Keratinocyte (primary cell): ENCODE measurements around the gene CCNI. TPM values are rescaled to one million over a fixed set of nuclear protein-coding genes. Genes with fewer than 3 reads are reported as not detected.

Experiments
- DNase-seq: peaks from one replicate; pipeline ENCODE4 v3.0.0-alpha.2; 2011; ENCODE audit warnings: low read depth, missing footprints, low spot score
- FAIRE-seq: peaks from 2 replicates; lab custom pipeline; 2011; peaks lifted over from hg19 to GRCh38; lab: Jason Lieb, UNC
- H2AFZ ChIP-seq: 2 replicates; pipeline ENCODE4 v1.6.0; 2012; ENCODE audit warnings: low read length, control low read depth, inconsistent platforms; ENCODE audit not compliant: control insufficient read depth
- H3K27ac ChIP-seq: 2 replicates; pipeline ENCODE4 v1.5.1; 2011; ENCODE audit warnings: low read length; ENCODE audit not compliant: control insufficient read depth, insufficient read depth
- H3K27me3 ChIP-seq: 3 replicates; pipeline ENCODE4 v1.6.0; 2011; ENCODE audit warnings: low read length; ENCODE audit not compliant: control insufficient read depth, insufficient read depth; ENCODE audit errors: extremely low read depth
- H3K36me3 ChIP-seq, 2 experiments: 2 replicates in 1 of 2; 3 replicates in 1 of 2; pipeline ENCODE4 v1.5.1; 2011; ENCODE audit warnings: low read length in 2 of 2, mild to moderate bottlenecking in 1 of 2; ENCODE audit not compliant: control insufficient read depth in 2 of 2, insufficient read depth in 2 of 2; ENCODE audit errors: extremely low read depth in 1 of 2
- H3K4me1 ChIP-seq: 3 replicates; pipeline ENCODE4 v1.5.1; 2011; ENCODE audit warnings: low read length; ENCODE audit not compliant: control insufficient read depth, insufficient read depth; ENCODE audit errors: extremely low read depth
- H3K4me2 ChIP-seq: 3 replicates; pipeline ENCODE4 v1.6.0; 2011; ENCODE audit warnings: low read depth, low read length; ENCODE audit not compliant: control insufficient read depth, insufficient read depth; ENCODE audit errors: extremely low read depth
- H3K4me3 ChIP-seq, 3 experiments: fragments of 200-600 bp in 1 of 3; sonication (generic) in 1 of 3; 2 replicates in 2 of 3; 3 replicates in 1 of 3; pipeline ENCODE4 v1.5.1; 2011 to 2016; ENCODE audit warnings: low read length in 3 of 3, mild to moderate bottlenecking in 3 of 3, control low read depth in 2 of 3, inconsistent platforms in 1 of 3, low read depth in 1 of 3, mixed read lengths in 1 of 3, mixed run types in 1 of 3, moderate library complexity in 1 of 3; ENCODE audit not compliant: control insufficient read depth in 2 of 3, insufficient read depth in 2 of 3; ENCODE audit errors: extremely low read depth in 1 of 3
- H3K79me2 ChIP-seq: 2 replicates; pipeline ENCODE4 v1.6.0; 2012; ENCODE audit warnings: low read length; ENCODE audit not compliant: control insufficient read depth, insufficient read depth
- H3K9ac ChIP-seq: 3 replicates; pipeline ENCODE4 v1.6.0; 2011; ENCODE audit warnings: low read length; ENCODE audit not compliant: control insufficient read depth, insufficient read depth; ENCODE audit errors: extremely low read depth
- H3K9me1 ChIP-seq: 3 replicates; pipeline ENCODE4 v1.6.0; 2011; ENCODE audit warnings: low read length; ENCODE audit not compliant: control insufficient read depth, insufficient read depth; ENCODE audit errors: extremely low read depth
- H3K9me3 ChIP-seq: 2 replicates; pipeline ENCODE4 v1.5.1; 2012; ENCODE audit warnings: low read depth, low read length; ENCODE audit not compliant: control insufficient read depth
- H4K20me1 ChIP-seq: 3 replicates; pipeline ENCODE4 v1.6.0; 2011; ENCODE audit warnings: low read length; ENCODE audit not compliant: control insufficient read depth, insufficient read depth; ENCODE audit errors: extremely low read depth
- EZH2 ChIP-seq: IDR thresholded peaks from one replicate; pipeline ENCODE4 v1.6.1; 2012; ENCODE audit warnings: inconsistent platforms, mild to moderate bottlenecking, low read length, moderate library complexity
- dilution Hi-C: fragments of 300-500 bp; cut with MboI; formaldehyde crosslinking; loops from one replicate; pipeline ENCODE4 v1.7.0; 2020; ENCODE audit warnings: low sequenced_read_pairs; ENCODE audit not compliant: extremely low pct_ligation_motif_present
- polyA plus RNA-seq, 5 experiments: library from polyadenylated mRNA; depleted of rRNA in 3 of 5; stranded (reverse) in 3 of 5; stranded (forward) in 1 of 5; unstranded in 1 of 5; fragments of >200 nt; gene quantifications; 1 replicate in 1 of 5; 2 replicates in 3 of 5; 3 replicates in 1 of 5; pipeline versions ENCODE4 v1.2.1 to v1.2.3, GENCODE V29; 2011 to 2012; ENCODE audit warnings: missing spikeins in 2 of 5, low read depth in 1 of 5, low replicate concordance in 1 of 5
- TF ChIP-seq, protein P1 (sequence below), 3 experiments: IDR thresholded peaks in 1 of 3; conservative IDR thresholded peaks in 1 of 3; optimal IDR thresholded peaks in 1 of 3; 2 replicates in 2 of 3; 3 replicates in 1 of 3; pipeline versions ENCODE3 to v1.5.1; 2011; ENCODE audit warnings: low read length in 3 of 3, mild to moderate bottlenecking in 3 of 3, moderate library complexity in 2 of 3, control low read depth in 1 of 3, inconsistent platforms in 1 of 3; ENCODE audit not compliant: insufficient read depth in 2 of 3; ENCODE audit errors: extremely low read depth in 1 of 3

CCNI gene
- polyA plus RNA-seq, 1 donor (not counting 4 experiments of a cell fraction or from before 2014, with no cell fraction given): 150 TPM

DNA sequence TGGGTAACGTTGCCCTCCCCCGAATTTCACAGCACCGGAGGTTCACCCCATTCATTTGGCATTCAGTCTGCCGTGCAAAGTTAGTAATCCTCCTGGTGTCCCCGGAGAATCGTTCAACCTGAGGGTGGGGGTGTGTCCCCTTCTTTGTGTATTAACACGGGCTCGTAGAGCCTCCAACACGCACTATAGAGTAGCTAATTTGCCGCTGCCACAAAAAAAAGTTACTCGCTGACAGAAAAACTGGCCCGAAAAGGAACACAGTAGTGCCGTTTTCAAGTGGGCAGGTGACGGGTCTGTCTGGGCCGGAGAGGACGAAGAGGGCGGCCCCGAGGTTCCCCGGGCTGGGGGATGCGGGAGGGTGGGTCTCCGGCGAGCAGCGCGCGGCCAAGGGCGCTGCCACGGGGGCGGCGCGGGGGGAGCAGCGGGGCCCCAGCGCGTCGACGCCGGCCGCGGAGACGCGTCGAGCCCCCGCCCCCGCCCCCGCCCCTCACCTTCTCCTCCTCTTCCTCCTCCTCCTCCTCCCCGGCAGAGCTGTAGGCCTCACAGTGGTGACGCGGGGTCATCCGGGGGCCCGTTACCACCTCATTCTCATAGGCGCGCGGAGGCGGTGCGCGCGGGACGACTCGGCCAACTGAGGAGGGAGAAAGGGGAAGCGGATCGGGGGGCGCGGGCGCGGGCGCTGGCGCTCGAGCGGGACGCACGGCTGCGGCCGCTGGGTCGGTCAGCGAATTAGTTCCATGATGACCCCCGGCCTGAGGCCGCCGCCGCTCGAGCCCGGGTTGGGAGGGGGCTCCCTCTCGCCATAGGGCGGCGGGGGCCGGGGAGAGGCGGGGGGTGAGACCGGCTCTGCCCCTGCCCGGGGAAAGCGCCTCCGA is 571 bp downstream of the CCNI start:
- FAIRE-seq (no peak), DNase-seq (no peak)
- Histone ChIP-seq H3K4me2 (peak overlapping the region; percentile 94), H3K27me3 (no peaks in the 10 kb centered on the region), H3K27ac (peak overlapping the region; percentile 100), H3K36me3 (peaks cover 0 to 1% of the 10 kb centered on the region in 2 experiments), H3K79me2 (peaks cover 67% of the 10 kb centered on the region), H3K4me1 (peaks cover 28% of the 10 kb centered on the region), H3K9me3 (no peaks in the 10 kb centered on the region), H3K4me3 (peak overlapping the region; percentile 82 to 96 (median 96)), H3K9me1 (no peaks in the 10 kb centered on the region), H2AFZ (no peak overlapping the region), H4K20me1 (peaks cover 26% of the 10 kb centered on the region), H3K9ac (peak overlapping the region; percentile 100)
- TF ChIP-seq, protein P1, sequence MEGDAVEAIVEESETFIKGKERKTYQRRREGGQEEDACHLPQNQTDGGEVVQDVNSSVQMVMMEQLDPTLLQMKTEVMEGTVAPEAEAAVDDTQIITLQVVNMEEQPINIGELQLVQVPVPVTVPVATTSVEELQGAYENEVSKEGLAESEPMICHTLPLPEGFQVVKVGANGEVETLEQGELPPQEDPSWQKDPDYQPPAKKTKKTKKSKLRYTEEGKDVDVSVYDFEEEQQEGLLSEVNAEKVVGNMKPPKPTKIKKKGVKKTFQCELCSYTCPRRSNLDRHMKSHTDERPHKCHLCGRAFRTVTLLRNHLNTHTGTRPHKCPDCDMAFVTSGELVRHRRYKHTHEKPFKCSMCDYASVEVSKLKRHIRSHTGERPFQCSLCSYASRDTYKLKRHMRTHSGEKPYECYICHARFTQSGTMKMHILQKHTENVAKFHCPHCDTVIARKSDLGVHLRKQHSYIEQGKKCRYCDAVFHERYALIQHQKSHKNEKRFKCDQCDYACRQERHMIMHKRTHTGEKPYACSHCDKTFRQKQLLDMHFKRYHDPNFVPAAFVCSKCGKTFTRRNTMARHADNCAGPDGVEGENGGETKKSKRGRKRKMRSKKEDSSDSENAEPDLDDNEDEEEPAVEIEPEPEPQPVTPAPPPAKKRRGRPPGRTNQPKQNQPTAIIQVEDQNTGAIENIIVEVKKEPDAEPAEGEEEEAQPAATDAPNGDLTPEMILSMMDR (optimal IDR thresholded peaks at IDR 0.05 in 1 of 3, IDR thresholded peaks at IDR 0.05 in 1 of 3, conservative IDR thresholded peaks at IDR 0.05 in 1 of 3; ENCODE audit: extremely low read depth in 1 of 3, insufficient read depth in 2 of 3, low read length in 3 of 3): no peak
- no peak for TF ChIP-seq EZH2
- dilution Hi-C loops: no loop called here

DNA sequence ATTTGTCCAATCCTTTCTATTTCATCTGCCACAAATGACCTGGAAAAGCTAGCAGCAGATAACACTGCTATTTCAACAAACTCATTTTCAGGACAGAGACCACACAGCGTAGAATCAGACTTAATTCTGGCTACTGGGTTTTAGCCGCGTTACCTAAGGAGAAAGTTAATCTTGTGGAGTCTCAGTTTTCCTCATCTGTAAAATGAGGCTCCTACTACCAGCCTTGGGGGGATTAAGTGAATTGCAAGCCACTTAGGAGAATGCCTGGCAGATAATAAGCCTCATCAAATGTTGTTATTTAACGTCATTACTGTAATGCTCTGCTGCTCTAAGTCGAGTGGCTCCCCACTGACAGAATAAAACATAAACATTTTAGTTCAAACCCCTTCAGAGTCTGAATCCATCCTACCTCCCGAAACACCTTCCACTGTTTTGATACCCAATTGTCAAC is 1.4 kb downstream of the CCNI start:
- peak overlapping the region; percentile 100 for H3K9ac ChIP-seq
- peaks cover 28% of the 10 kb centered on the region for H3K4me1 ChIP-seq
- TF ChIP-seq, protein P1 (optimal IDR thresholded peaks at IDR 0.05 in 1 of 3, IDR thresholded peaks at IDR 0.05 in 1 of 3, conservative IDR thresholded peaks at IDR 0.05 in 1 of 3; ENCODE audit: extremely low read depth in 1 of 3, insufficient read depth in 2 of 3, low read length in 3 of 3): no peak
- TF ChIP-seq EZH2: no peak
- H4K20me1 ChIP-seq: peaks cover 26% of the 10 kb centered on the region
- peaks cover 0 to 1% of the 10 kb centered on the region in 2 experiments for H3K36me3 ChIP-seq
- peak overlapping the region; percentile 82 to 96 (median 83) for H3K4me3 ChIP-seq
- peak overlapping the region; percentile 34 for H3K27ac ChIP-seq
- H3K27me3 ChIP-seq: no peaks in the 10 kb centered on the region
- H3K9me1 ChIP-seq: no peaks in the 10 kb centered on the region
- no peak overlapping the region for H2AFZ ChIP-seq
- H3K79me2 ChIP-seq: peaks cover 74% of the 10 kb centered on the region
- dilution Hi-C loops: no loop called here
- DNase-seq: no peak
- no peak for FAIRE-seq
- H3K4me2 ChIP-seq: peak overlapping the region; percentile 94
- no peaks in the 10 kb centered on the region for H3K9me3 ChIP-seq
